ENCODE measurements around the gene DCHS2.

The DCHS2 gene

DNA sequence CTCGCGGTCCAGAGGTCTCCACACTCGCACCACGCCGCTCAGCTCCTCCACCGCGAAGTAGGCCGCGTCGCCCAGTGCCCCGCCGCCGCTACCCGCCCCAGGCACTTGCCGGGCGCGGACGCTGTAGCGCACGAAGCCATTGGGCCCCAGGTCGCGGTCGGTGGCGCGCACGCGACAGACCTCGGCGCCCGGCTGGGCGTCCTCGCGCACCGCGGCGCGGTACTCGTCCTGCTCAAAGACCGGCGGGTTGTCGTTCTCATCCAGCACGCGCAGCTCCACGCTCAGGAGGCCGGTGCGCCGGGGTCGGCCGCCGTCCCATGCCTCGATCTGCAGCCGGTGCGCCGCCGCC is 1.4 kb downstream of the DCHS2 start:
- no peak for DNase-seq

GRCh38 chr4:154489558-154490233 is 1.9 kb downstream of the DCHS2 start:
- DNase-seq: no peak

DNA sequence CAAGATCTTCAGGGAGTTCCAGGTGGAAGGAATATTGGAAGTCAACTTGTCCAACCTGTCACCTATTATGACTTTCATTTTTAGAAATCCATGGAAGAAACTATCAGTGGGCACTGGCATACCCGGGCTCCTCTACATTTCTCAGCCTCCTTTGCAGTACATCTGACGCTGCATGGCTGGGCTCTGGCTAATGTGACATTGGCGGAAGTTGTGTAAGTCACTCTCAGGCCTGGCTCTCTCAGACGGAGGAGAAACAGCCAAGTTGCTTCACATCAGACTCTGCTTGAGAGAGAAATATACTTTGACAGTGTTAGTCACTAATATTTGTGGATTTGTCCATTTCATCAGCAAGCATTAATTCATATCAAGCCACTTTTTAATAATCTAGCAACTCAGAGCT is 4.5 kb downstream of the DCHS2 start:
- DNase-seq: no peak

DNA sequence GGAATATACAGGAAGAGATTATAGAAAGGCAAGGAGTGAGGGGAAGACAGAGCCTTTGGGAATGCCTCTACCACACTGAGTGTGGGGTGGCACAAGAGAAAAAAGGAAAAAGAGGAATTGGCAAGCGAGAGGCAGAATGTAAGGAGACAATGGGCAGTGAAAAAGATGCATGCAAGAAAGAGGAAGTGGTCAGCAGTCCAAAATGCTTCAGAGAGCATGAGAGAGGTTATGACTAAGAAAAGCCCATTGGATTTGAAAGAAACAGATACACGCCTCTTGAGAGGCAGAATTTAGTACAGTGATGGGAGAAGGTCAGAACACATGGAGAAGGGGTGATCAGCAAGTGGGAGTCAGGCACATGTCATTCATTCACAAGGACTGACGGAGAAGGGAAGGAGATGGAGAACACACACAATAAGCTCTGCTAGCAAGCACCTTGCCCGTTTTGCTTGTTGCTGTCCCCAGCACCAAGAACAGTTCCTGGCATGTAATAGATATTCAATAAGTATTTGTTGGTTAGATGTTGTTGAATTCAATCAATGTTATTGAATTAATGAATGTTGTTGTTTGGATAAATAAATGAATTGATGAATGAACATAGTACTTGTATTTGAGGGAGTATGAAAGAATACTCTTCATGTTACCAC is 6.3 kb downstream of the DCHS2 start:
- DNase-seq: no peak

GRCh38 chr4:154478547-154478946 is 13.1 kb downstream of the DCHS2 start:
- no peak for DNase-seq

DNA sequence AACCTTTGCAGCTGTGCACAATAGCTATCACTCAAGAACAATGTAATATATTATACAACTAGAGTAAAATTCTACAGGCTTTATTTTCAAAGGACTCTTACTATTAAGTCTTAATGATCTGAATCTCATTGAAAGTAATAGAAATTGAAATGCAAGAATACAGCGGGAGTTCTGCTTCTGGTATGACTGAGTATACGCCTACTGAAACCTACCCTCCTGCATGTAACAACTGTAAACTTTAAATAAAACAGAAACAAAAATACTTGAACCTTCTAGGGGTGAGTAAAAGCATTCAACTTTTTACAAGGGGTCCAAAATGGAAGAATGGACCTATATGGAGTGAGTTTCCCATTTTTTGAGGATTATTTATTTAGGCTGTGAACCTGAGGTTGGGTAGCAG is 13.5 kb downstream of the DCHS2 start:
- DNase-seq: no peak

- DNase-seq: no peak
These were observed 15.4 kb downstream of the DCHS2 start for GRCh38 chr4:154476232-154476631.

DNA sequence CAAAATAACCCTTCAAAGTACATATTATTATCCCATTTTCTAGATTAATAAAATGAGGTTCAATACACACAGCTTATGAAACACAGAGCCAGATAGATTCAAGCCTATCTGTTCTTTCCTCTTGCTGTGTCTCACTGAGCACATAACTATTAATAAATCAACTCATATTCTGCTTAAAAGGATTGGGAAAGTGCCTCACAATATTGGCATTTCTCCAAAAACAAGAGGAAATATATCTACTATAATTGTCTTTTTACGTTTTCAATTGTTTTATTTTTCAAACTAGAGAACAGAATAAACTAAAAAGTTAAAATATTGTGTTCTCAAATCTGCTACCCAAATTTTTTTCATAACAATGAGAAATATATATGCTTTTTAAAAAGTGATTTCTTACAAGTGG is 15.8 kb downstream of the DCHS2 start:
- DNase-seq: no peak

- no peak for DNase-seq
These were observed 18.1 kb downstream of the DCHS2 start for GRCh38 chr4:154473497-154473896.

- no peak for DNase-seq
These were observed 18.7 kb downstream of the DCHS2 start for GRCh38 chr4:154472858-154473257.

DNA sequence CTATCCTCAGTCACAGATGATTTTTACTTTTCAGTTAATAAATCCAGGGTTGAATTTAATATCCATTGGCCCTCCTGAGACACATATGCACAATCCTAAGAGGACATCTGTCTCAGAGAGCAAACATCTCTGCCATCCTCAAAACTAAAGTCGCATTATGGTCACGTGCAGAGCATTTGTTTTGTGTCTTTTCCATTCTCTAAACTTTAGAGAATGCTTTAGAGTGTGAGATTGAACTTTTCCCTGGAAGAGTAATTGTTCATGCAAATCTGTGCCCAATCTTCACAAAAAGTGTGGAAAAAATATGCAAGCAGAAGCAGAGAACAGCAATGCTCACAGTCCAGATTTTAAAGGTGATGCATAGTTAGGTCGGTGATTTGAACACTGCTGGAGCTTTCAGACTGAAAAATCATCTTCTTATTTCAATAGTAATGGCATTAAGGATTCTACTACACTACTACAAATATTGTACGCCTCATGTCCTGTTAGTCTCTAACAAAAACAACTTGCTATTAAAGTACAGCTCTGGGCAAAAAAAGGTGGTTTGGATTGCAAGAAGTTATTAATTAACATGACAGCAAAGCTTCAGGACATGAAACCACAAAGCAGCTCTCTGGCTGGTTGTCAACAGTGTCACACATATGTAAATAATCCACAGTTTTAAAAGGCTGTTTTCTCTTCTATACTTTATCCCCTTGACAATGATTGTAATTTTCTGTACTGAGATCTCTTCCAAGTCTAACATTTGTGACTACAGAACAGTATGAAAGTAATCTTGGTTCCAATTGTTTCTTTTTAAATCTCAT is 19.9 kb downstream of the DCHS2 start:
- DNase-seq: no peak

GRCh38 chr4:154471032-154471431 is 20.6 kb downstream of the DCHS2 start:
- no peak for DNase-seq

GRCh38 chr4:154467886-154468285 is 23.7 kb downstream of the DCHS2 start:
- no peak for DNase-seq

DNA sequence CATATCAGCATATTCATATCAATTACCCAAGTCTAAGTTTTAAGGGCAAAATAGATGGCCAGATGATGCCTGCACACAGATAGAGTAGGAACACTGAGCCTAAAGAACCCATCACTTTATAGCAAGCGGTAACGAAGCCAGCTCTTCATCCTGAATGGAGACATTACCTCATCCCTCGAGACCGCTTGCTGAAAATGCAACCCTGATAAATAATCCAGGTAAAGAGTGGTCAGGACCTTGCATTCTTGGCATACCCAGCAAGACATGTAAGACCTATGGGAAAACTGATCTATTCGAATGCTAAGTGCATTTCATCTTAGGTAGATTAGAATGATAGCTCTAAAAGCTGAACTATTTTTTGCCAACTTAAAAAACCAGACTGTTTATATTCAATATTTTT is 25.3 kb downstream of the DCHS2 start:
- no peak for DNase-seq

DNA sequence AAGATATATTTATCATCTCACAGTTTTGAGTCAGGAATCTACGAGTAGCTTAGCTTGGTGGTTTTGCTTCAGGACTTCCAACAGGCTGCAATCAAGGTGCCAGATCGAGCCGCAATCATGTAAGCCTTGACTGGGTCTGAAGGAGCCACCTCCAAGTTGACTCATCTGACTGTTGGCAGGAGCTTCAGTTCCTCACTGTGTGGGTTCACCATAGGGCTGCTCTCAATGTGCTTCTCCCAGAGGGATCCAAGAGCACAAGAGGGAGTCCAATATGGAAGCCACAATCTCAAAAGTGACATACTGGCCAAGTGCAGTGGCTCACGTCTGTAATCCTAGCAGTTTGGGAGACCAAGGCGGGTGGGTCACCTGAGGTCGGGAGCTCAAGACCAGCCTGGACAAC is 26.5 kb downstream of the DCHS2 start:
- no peak for DNase-seq

GRCh38 chr4:154464654-154465053 is 26.9 kb downstream of the DCHS2 start:
- no peak for DNase-seq

- DNase-seq: no peak
These were observed 29.4 kb downstream of the DCHS2 start for GRCh38 chr4:154462081-154462810.

DNA sequence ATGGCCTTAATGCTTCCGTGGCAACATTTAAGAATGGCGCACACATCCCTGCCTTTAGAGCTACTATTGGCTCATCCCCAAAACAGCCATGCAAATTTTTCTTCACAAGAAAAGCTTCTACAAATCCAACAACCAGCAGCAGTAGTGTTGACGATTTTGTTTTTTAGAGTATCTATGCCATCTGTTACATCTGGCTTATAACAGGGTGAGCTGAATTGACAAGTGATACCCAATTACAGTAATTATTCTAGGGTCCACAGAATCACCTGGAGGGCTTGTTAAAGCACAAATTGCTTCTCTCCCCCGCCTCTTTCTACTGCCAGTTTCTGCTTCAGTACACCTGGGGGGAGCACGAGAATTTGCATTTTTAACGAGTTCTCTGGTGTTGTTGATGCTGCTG is 34.1 kb downstream of the DCHS2 start:
- no peak for DNase-seq

DNA sequence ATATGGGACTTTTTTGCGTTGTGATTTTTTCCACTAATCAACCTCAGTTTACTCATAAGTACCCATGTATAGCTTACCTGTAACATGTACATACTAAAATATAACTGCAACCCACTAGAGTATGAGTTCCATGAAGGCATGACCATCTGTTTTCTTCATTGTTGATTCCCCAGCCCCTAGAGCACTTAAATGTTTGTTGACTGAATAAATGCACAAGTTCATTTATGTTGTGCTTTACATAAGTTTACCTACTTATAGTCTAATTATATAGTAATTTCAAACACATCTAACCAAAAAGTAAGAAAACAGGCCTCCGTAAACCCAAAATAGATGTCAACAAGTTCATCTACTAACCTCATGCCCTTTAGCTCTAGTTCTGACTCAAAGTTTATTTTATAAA is 34.7 kb downstream of the DCHS2 start:
- no peak for DNase-seq

DNA sequence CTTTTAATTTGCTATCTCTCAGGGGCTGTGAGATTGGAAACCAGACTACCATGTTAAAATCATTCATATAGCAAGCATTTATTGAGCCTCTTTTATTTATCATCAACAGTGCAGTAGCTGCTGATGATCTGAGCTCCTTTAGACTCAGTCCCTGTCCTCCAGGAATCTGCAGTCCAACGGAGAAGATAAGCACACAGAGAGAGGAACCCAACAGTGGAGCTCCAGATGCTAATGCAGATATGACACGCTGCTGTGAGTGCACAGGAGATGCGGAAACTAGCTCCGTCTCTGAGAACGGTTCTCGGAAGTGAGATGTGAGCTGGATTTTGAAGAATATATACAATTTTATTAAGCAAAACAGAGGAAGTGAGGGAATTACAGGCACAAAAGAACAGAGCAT is 35.4 kb downstream of the DCHS2 start:
- no peak for DNase-seq

GRCh38 chr4:154455111-154455510 is 36.5 kb downstream of the DCHS2 start:
- DNase-seq: no peak

GRCh38 chr4:154454710-154455109 is 36.9 kb downstream of the DCHS2 start:
- no peak for DNase-seq

GRCh38 chr4:154452798-154453346 is 38.7 kb downstream of the DCHS2 start:
- DNase-seq: no peak
